ENCODE measurements around the gene MCTP2. TPM values are rescaled to one million over a fixed set of nuclear protein-coding genes. Genes with fewer than 3 reads are reported as not detected.

MCTP2 gene
- polyA plus RNA-seq, 1 experiment: 18.1 TPM

- no peak for DNase-seq (ENCODE audit: low read depth, low spot score)
- ChIA-PET CTCF (interaction anchor here (1.2 to 3.4 kb wide), 4 partner anchors 65 to 97 kb away, joined by 4 to 18 read pairs (median 8); no protein-coding TSS in a partner anchor), POLR2A (interaction anchor here (1.2 kb wide), 1 partner anchor 9 kb away, joined by 8 read pairs; no protein-coding TSS in a partner anchor)
- no peak overlapping the region for H3K27ac ChIP-seq (ENCODE audit: low read depth, low read length)
- H3K27me3 ChIP-seq (ENCODE audit: control insufficient read depth, insufficient read depth, low read length): no peaks in the 10 kb centered on the region
- H3K4me3 ChIP-seq (ENCODE audit: low read depth, low read length): no peak overlapping the region
- no peak for TF ChIP-seq CTCF (IDR thresholded peaks at IDR 0.05; ENCODE audit: low read depth, low read length)
- H3K9me3 ChIP-seq (ENCODE audit: control insufficient read depth, insufficient read depth, low read length): no peaks in the 10 kb centered on the region
Measured at GRCh38 chr15:94229591-94230369, 1.6 kb upstream of the MCTP2 start.

- ChIA-PET CTCF (interaction anchor here (1.0 to 3.4 kb wide), 6 partner anchors 10 to 97 kb away, joined by 4 to 18 read pairs (median 8); no protein-coding TSS in a partner anchor), POLR2A (interaction anchor here (1.2 kb wide), 1 partner anchor 8 kb away, joined by 8 read pairs; no protein-coding TSS in a partner anchor)
- peak overlapping the region; percentile 84 for H3K27ac ChIP-seq (ENCODE audit: low read depth, low read length)
- no peak for DNase-seq (ENCODE audit: low read depth, low spot score)
- peak overlapping the region; percentile 65 for H3K4me3 ChIP-seq (ENCODE audit: low read depth, low read length)
- TF ChIP-seq CTCF (IDR thresholded peaks at IDR 0.05; ENCODE audit: low read depth, low read length): no peak
- no peaks in the 10 kb centered on the region for H3K27me3 ChIP-seq (ENCODE audit: control insufficient read depth, insufficient read depth, low read length)
- no peaks in the 10 kb centered on the region for H3K9me3 ChIP-seq (ENCODE audit: control insufficient read depth, insufficient read depth, low read length)
Measured at GRCh38 chr15:94230431-94230882, 904 bp upstream of the MCTP2 start.

GRCh38 chr15:94231723-94232468 is 535 bp downstream of the MCTP2 start:
- ChIA-PET POLR2A (interaction anchor here (1.0 kb wide), 2 partner anchors 9 to 68 kb away, joined by 3 read pairs; no protein-coding TSS in a partner anchor), CTCF (interaction anchor here (1.0 to 3.4 kb wide), 4 partner anchors 9 to 92 kb away, joined by 4 to 18 read pairs (median 10); no protein-coding TSS in a partner anchor)
- Histone ChIP-seq H3K4me3 (ENCODE audit: low read depth, low read length) (peak overlapping the region; percentile 65), H3K27ac (ENCODE audit: low read depth, low read length) (no peak overlapping the region), H3K27me3 (ENCODE audit: control insufficient read depth, insufficient read depth, low read length) (no peaks in the 10 kb centered on the region), H3K9me3 (ENCODE audit: control insufficient read depth, insufficient read depth, low read length) (no peaks in the 10 kb centered on the region)
- TF ChIP-seq CTCF (IDR thresholded peaks at IDR 0.05; ENCODE audit: low read depth, low read length): no peak
- DNase-seq (ENCODE audit: low read depth, low spot score): no peak

GRCh38 chr15:94233441-94233840 is 2.1 kb downstream of the MCTP2 start:
- no peak for TF ChIP-seq CTCF (IDR thresholded peaks at IDR 0.05; ENCODE audit: low read depth, low read length)
- POLR2A ChIA-PET: no interaction called here
- CTCF ChIA-PET: interaction anchor here (0.5 to 0.8 kb wide), 2 partner anchors 32 to 91 kb away, joined by 3 read pairs; no protein-coding TSS in a partner anchor
- H3K27me3 ChIP-seq (ENCODE audit: control insufficient read depth, insufficient read depth, low read length): no peaks in the 10 kb centered on the region
- no peak overlapping the region for H3K4me3 ChIP-seq (ENCODE audit: low read depth, low read length)
- H3K9me3 ChIP-seq (ENCODE audit: control insufficient read depth, insufficient read depth, low read length): no peaks in the 10 kb centered on the region
- H3K27ac ChIP-seq (ENCODE audit: low read depth, low read length): no peak overlapping the region
- DNase-seq (ENCODE audit: low read depth, low spot score): no peak
